DMS53 treated with DMSO at 0.1 percent for 48 hours (cell line): ENCODE results near the gene GNAQ.
"Not testable (repeated sequence)": the region's sequence is repeated elsewhere in the genome, so short reads cannot be mapped to it uniquely, and the experiment has no call there.

Source experiments
- DNase-seq: peaks from one replicate; lab custom pipeline; 2025; ENCODE audit not compliant: unreplicated experiment; lab: John Stamatoyannopoulos, UW

The GNAQ gene

DNA sequence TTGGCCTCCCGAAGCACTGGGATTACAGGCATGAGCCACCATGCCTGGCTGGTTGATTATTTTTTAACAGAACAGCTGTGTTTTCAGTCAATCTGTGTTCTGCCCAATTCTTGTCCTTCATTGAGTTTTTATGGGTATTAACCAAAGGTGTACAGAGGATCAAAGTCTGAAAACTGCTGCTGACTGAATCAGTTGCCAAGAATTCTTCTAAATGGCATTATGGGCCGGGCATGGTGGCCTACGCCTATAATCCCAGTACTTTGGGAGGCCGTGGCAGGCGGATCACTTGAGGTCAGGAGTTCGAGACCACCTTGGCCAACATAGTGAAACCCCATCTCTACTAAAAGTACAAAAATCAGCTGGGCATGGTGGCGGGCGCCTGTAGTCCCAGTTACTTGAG lies 150.0 kb downstream of the GNAQ start:
- DNase-seq: not testable (repeated sequence)

DNA sequence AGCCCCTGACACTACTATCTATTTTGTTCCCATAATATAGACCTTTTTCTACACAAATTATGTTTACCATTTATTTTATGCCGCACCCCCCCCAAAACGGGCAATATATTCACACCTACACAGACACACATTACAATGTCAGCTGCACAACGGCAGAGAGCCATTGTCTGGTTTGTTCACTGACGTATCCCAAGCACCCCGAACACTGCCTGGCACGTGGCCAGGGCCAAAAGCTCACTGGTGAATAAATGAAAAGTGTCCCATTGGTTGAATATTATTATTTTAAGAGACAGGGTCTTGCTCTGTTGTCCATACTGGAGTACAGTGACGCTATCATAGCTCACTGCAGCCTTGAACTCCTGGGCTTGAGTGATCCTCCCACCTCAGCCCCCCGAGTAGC lies 150.5 kb downstream of the GNAQ start:
- no peak for DNase-seq

DNA sequence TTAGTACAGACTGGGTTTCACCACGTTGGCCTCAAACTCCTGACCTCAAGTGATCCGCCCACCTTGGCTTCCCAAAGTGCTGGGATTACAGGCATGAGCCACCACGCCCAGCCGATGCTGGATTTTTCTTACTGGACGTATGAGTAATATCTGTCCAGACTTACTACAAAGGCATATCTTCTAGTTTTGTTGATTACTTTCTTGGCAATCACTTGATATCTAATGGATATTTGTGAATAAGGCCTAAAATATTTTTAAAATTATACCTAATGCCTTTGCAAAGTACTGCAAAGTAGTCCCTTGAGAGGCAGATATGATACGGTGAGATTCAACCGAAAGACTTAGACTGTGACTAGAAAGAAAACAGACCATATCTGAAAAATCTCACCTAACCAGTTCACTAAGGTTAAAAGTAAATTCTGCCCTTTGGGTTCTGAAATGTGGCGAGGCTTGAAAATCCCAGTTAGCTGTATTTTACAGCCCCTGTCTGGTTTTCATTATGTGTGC lies 152.1 kb downstream of the GNAQ start:
- DNase-seq: no peak

DNA sequence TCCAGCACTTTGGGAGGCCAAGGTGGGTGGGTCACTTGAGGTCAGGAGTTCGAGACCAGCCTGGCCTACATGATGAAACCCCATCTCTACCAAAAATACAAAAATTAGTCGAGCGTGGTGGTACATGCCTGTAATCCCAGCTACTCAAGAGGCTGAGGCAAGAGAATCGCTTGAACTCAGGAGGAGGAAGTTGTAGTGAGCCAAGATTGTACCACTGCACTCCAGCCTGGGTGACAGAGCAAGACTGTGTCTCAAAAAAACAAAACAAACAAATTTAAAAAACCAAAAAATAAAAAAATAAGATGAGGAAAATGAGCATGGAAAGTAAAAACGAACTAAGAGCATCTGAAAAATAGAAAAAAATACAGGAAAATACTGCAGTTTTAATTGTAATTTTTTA lies 152.8 kb downstream of the GNAQ start:
- not testable (repeated sequence) for DNase-seq

DNA sequence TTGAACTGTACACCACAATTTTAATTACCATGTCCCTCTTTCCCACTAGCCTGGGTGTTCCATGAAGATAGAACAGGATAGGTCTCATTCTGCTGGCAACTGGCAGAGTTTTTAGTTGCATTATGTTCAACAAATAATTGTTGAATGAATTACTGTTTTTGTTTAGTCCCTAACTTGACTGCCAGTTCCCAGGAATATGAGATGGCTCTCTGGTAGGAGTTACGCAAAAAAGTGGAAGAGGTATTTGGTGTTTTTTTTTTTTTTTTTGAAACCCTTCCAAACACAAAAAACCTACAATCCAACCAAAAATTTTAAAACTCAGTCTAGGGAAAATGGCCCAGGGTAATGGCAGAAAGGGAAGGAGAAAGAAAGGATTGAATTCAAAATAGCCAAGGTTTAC lies 153.6 kb downstream of the GNAQ start:
- DNase-seq: no peak

GRCh38 chr9:77876590-77876989 lies 155.0 kb downstream of the GNAQ start:
- DNase-seq: no peak

GRCh38 chr9:77876091-77876490 lies 155.5 kb downstream of the GNAQ start:
- no peak for DNase-seq

DNA sequence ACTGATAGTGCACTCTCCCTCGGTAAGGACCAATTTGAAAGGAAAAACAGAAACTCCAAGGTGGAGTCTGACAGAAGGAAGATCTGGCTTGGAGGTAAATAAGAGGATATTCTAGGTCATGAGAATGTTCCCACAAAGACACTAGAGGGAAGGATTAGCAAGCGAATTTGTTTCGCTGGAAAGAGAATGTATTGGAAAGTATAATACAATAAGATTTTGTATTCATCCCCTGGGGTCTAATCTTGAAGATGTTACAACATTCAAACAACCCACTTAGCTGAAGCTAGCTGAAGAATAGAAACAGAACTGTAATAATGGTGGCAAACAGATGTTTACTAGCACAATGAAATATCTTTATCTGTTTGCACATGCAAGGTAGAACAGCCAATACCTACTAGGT lies 158.7 kb downstream of the GNAQ start:
- no peak for DNase-seq

DNA sequence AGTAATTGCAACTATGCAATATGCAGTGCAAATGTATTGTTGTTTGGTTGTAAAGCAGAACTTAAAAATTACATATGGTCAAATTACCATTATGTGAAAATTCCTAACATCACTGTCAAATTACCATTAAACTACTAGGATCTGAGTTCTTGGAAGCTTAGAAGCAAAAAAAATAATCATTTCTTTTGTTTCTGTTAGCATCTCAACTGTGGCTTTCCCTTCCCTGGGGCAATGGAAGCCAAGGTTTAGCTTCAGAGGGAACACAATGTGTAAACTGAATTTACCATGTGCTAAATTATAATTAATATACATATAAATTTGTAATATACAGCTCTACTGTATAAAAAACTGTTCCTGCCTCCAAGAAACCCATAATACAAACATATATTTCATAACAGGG lies 159.4 kb downstream of the GNAQ start:
- DNase-seq: no peak

- no peak for DNase-seq
Measured at GRCh38 chr9:77871483-77871882, 160.1 kb downstream of the GNAQ start.

DNA sequence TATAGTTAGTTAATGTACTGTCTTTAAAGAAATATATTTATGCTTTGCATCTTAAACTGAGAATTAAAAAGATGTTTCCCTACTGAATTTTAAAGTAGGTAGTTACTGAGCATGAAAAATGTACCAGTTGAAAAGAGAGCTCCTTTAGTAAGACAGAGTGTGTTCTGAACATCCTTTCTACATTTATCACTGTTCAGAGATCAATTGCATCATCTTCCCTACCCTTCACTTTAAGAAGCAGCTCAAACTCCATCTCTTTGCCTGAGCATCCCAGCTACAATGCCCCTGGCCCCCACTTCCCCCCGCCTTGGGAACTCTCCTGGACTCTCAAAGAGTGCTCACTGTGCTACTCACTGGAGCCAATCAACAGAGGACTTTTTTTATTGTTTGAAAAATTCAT lies 164.7 kb downstream of the GNAQ start:
- no peak for DNase-seq

- no peak for DNase-seq
Measured at GRCh38 chr9:77865385-77866047, 166.1 kb downstream of the GNAQ start.

DNA sequence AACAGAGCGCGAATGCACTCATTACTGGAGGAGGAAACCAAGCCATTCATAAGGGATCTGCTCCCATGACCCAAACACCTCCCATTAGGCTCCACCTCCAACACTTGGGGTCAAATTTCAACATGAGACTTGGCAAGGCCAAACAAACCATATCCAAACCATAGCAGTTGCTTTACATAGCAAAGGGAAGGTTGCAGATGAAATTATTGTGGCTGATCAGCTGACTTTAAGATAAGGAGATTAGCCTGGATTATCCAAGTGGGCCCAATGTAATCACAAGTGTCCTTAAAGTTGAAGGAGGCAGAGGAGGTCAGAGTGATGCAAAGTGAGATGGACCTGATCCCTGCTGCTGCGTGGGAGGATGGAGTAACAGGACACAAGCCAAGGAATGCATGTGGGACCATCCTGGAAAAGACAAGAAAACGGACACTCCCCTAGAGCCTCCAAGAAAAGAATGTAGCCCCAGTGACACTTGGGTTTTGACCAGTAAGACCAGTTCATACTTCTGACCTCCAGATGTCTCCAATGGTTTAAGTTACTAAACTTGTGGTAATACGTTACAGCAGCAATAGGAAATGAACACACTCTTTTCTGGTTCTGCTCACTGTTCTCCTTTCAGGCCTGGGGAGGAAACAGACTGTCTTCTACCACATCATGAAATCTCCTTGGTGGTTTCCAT lies 167.3 kb downstream of the GNAQ start:
- no peak for DNase-seq

GRCh38 chr9:77863638-77864037 lies 168.0 kb downstream of the GNAQ start:
- not testable (repeated sequence) for DNase-seq

DNA sequence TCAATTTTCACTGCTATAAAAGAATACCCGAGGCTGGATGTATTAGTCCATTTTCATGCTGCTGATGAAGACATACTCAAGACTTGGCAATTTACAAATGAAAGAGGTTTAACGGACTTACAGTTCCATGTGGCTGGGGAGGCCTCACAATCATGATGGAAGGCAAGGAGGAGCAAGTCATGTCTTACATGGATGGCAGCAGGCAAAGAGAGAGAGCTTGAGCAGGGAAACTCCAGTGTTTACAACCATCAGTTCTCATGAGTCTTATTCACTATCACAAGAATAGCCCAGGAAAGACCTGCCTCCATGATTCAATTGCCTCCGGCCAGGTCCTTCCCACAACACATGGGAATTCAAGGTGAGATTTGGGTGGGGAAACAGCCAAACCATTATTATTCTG lies 170.7 kb downstream of the GNAQ start:
- not testable (repeated sequence) for DNase-seq

GRCh38 chr9:77857513-77858259 lies 173.9 kb downstream of the GNAQ start:
- DNase-seq: no peak

DNA sequence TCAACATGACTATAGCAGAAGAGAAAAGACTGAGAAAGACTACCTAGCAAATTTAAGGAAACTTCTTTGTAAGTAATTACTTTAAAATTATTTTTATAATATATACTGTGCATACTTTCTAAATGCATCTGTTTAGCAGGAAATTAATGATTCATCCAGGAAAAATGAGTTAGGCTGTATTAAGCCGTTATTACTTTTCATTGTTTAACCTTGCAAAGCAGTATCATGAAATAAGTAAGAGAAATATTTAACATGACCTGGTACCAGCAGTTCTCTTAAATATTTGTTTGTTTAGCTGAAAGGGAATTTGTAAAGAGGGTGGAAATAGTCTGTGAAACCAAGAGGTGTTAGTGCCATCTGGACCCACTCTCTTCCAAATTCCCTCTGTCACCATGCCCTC lies 175.0 kb downstream of the GNAQ start:
- DNase-seq: no peak

DNA sequence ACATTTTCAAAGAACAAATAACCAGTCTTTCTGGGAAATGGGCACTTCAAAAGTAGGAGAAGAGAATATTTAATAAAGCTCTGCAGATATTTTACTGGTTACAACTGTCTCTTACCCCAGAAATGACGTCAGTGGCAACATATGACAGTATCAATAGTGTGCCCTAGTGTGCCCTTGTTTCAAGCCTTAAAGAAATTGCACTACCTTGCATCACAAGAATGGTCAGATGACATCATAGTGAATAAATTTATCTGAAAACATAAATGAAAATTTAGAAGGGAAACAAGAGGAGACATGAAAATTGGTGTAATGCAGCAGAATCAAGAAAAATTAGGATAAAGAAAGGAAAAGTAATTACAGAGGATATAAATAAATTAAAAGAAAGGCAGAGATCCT lies 176.7 kb downstream of the GNAQ start:
- no peak for DNase-seq

- no peak for DNase-seq
Measured at GRCh38 chr9:77854258-77854915, 177.2 kb downstream of the GNAQ start.

GRCh38 chr9:77853716-77854115 lies 177.9 kb downstream of the GNAQ start:
- DNase-seq: no peak

- no peak for DNase-seq
Measured at GRCh38 chr9:77851882-77852595, 179.6 kb downstream of the GNAQ start.
